Natural killer cell (primary cell): Measurements from ENCODE around the gene UNC93B1. TPM values are rescaled to one million over a fixed set of nuclear protein-coding genes. Genes with fewer than 3 reads are reported as not detected.
A peak's percentile ranks its signal among the peaks of the same experiment; 100 is the strongest.
"Not testable (repeated sequence)": the region's sequence is repeated elsewhere in the genome, so short reads cannot be mapped to it uniquely, and the experiment has no call there.

Source experiments
- ATAC-seq, 3 donors: fragments of 150-1000 bp in 2 of 3; fragments of 200-7000 bp in 1 of 3; cut with Tn5 transposase; 1 replicate in 1 of 3; 2 replicates in 2 of 3; pipeline ENCODE4 v1.10.0; 2021; ENCODE audit warnings: mild to moderate bottlenecking in 2 of 3, moderate library complexity in 2 of 3
- DNase-seq, 2 donors: peaks; one replicate each; pipeline versions ENCODE4 v3.0.0 to v3.0.0-alpha.2; 2013 to 2021; ENCODE audit warnings: mixed read lengths in 1 of 2
- H3K27ac ChIP-seq: one replicate; pipeline ENCODE4 v1.5.1; 2013; ENCODE audit warnings: mild to moderate bottlenecking, low read length
- H3K27me3 ChIP-seq: one replicate; pipeline ENCODE4 v1.6.1; 2013; ENCODE audit warnings: low read length; ENCODE audit not compliant: control insufficient read depth, insufficient read depth
- H3K36me3 ChIP-seq: one replicate; pipeline ENCODE4 v1.6.1; 2013; ENCODE audit warnings: low read length; ENCODE audit not compliant: control insufficient read depth, insufficient read depth
- H3K4me1 ChIP-seq: one replicate; pipeline ENCODE4 v1.6.1; 2013; ENCODE audit warnings: low read length; ENCODE audit not compliant: control insufficient read depth, insufficient read depth
- H3K4me3 ChIP-seq: one replicate; pipeline ENCODE4 v1.5.1; 2013; ENCODE audit warnings: low read length
- H3K9me3 ChIP-seq: one replicate; pipeline ENCODE4 v1.6.1; 2013; ENCODE audit warnings: low read length; ENCODE audit not compliant: control insufficient read depth, insufficient read depth
- H3K27ac Mint-ChIP-seq, 2 donors: one replicate each; pipeline ENCODE4 v1.8.0; 2022; ENCODE audit warnings: mild to moderate bottlenecking in 2 of 2, mixed read lengths in 2 of 2, moderate library complexity in 1 of 2
- H3K27me3 Mint-ChIP-seq, 2 donors: one replicate each; pipeline ENCODE4 v1.8.0; 2022; ENCODE audit warnings: low read depth in 2 of 2, mixed read lengths in 2 of 2
- H3K36me3 Mint-ChIP-seq: one replicate; pipeline ENCODE4 v1.8.0; 2022; ENCODE audit warnings: mixed read lengths
- H3K4me1 Mint-ChIP-seq, 2 donors: one replicate each; pipeline ENCODE4 v1.8.0; 2022; ENCODE audit warnings: mixed read lengths in 2 of 2
- H3K4me3 Mint-ChIP-seq: one replicate; pipeline ENCODE4 v1.8.0; 2022; ENCODE audit warnings: mild to moderate bottlenecking, moderate library complexity, mixed read lengths
- H3K9me3 Mint-ChIP-seq, 2 donors: one replicate each; pipeline ENCODE4 v1.8.0; 2022; ENCODE audit warnings: mixed read lengths in 2 of 2
- CTCF ChIP-seq: fragments of 200-600 bp; IDR thresholded peaks from one replicate; pipeline ENCODE4 v1.8.0; 2022; ENCODE audit warnings: antibody characterized with exemption
- WGBS: methylation state at CpG from one replicate; pipeline ENCODE4 v1.1.7; 2013; ENCODE audit warnings: missing lambda C conversion rate; ENCODE audit not compliant: insufficient coverage; 5-methylcytosine and 5-hydroxymethylcytosine counted together
- intact Hi-C: fragments of 100-400 bp; cut with micrococcal nuclease; formaldehyde crosslinking; loops from one replicate; pipeline ENCODE4 v1.14.2; 2022
- total RNA-seq, 4 donors: library from RNA; stranded (reverse); fragments of 120-200 nt in 1 of 4; gene quantifications; one replicate each; pipeline versions ENCODE4 v1.2.3 to v1.2.4, GENCODE V29; 2013 to 2022

Gene UNC93B1
- total RNA-seq, 3 donors from 2014 or later (not counting 1 experiment from before 2014, with no cell fraction given): 26.6 to 44.3 (median 39.7) TPM

GRCh38 chr11:67997475-67997921, 6.4 kb downstream of the UNC93B1 start:
- Histone ChIP-seq H3K4me1 (peaks cover 61% of the 10 kb centered on the region), H3K27ac (no peak overlapping the region), H3K36me3 (peaks cover 10% of the 10 kb centered on the region), H3K4me3 (no peak overlapping the region), H3K27me3 (no peaks in the 10 kb centered on the region), H3K9me3 (no peaks in the 10 kb centered on the region)
- peaks cover 24 to 35% of the 10 kb centered on the region in 2 donors for H3K4me1 Mint-ChIP-seq
- H3K4me3 Mint-ChIP-seq: no peak overlapping the region
- TF ChIP-seq CTCF: no peak
- H3K36me3 Mint-ChIP-seq: no peaks in the 10 kb centered on the region
- intact Hi-C loops: no loop called here
- no peaks in the 10 kb centered on the region for H3K27me3 Mint-ChIP-seq
- H3K9me3 Mint-ChIP-seq: no peaks in the 10 kb centered on the region
- WGBS: 81% methylated on average over 29 of the region's 29 CpGs
- peak; percentile 27 to 51 (median 39) for ATAC-seq
- no peak for DNase-seq
- H3K27ac Mint-ChIP-seq: peak overlapping the region in 1 of 2 donors; percentile 64

GRCh38 chr11:67996622-67997474, 7.0 kb downstream of the UNC93B1 start:
- H3K4me1 Mint-ChIP-seq: peaks cover 24 to 31% of the 10 kb centered on the region in 2 donors
- H3K36me3 Mint-ChIP-seq: no peaks in the 10 kb centered on the region
- H3K27me3 Mint-ChIP-seq: no peaks in the 10 kb centered on the region
- intact Hi-C loops: no loop called here
- Histone ChIP-seq H3K4me1 (peaks cover 54% of the 10 kb centered on the region), H3K27me3 (no peaks in the 10 kb centered on the region), H3K4me3 (no peak overlapping the region), H3K9me3 (no peaks in the 10 kb centered on the region), H3K27ac (no peak overlapping the region), H3K36me3 (peaks cover 10% of the 10 kb centered on the region)
- 84% methylated on average over 41 of the region's 41 CpGs for WGBS
- H3K27ac Mint-ChIP-seq: peak overlapping the region in 1 of 2 donors; percentile 64
- no peak overlapping the region for H3K4me3 Mint-ChIP-seq
- H3K9me3 Mint-ChIP-seq: no peaks in the 10 kb centered on the region
- peak; percentile 23 to 39 for DNase-seq
- ATAC-seq: peak; percentile 72 to 77 (median 77)
- no peak for TF ChIP-seq CTCF

- H3K27ac Mint-ChIP-seq: no peak overlapping the region
- Histone ChIP-seq H3K9me3 (no peaks in the 10 kb centered on the region), H3K4me1 (peaks cover 49% of the 10 kb centered on the region), H3K27me3 (no peaks in the 10 kb centered on the region), H3K4me3 (no peak overlapping the region), H3K27ac (no peak overlapping the region), H3K36me3 (peaks cover 10% of the 10 kb centered on the region)
- intact Hi-C loops: no loop called here
- no peaks in the 10 kb centered on the region for H3K9me3 Mint-ChIP-seq
- ATAC-seq (no peak), DNase-seq (no peak)
- TF ChIP-seq CTCF: no peak
- H3K36me3 Mint-ChIP-seq: no peaks in the 10 kb centered on the region
- WGBS: 90% methylated on average over 11 of the region's 13 CpGs
- H3K4me1 Mint-ChIP-seq: peaks cover 24 to 31% of the 10 kb centered on the region in 2 donors
- H3K4me3 Mint-ChIP-seq: no peak overlapping the region
- no peaks in the 10 kb centered on the region for H3K27me3 Mint-ChIP-seq
Measured at GRCh38 chr11:67996051-67996450, 7.8 kb downstream of the UNC93B1 start.

- H3K27ac ChIP-seq, H3K27ac Mint-ChIP-seq, H3K27me3 ChIP-seq, H3K27me3 Mint-ChIP-seq, DNase-seq, ATAC-seq, H3K4me3 Mint-ChIP-seq, H3K4me3 ChIP-seq, H3K9me3 Mint-ChIP-seq, H3K9me3 ChIP-seq, H3K36me3 ChIP-seq, intact Hi-C loops, H3K36me3 Mint-ChIP-seq: not testable (repeated sequence)
- 71% methylated on average over 11 of the region's 14 CpGs for WGBS
- H3K4me1 ChIP-seq: peaks cover 46% of the 10 kb centered on the region
- peaks cover 24 to 31% of the 10 kb centered on the region in 2 donors for H3K4me1 Mint-ChIP-seq
Measured at GRCh38 chr11:67995579-67995978, 8.3 kb downstream of the UNC93B1 start.

- H3K27me3 Mint-ChIP-seq, intact Hi-C loops, ATAC-seq, H3K27me3 ChIP-seq, H3K36me3 Mint-ChIP-seq, H3K9me3 ChIP-seq, H3K27ac ChIP-seq, H3K9me3 Mint-ChIP-seq, H3K4me3 ChIP-seq, H3K27ac Mint-ChIP-seq, H3K36me3 ChIP-seq, H3K4me3 Mint-ChIP-seq, DNase-seq: not testable (repeated sequence)
- WGBS: 98% methylated on average over 3 of the region's 3 CpGs
- H3K4me1 Mint-ChIP-seq: peaks cover 24 to 31% of the 10 kb centered on the region in 2 donors
- peaks cover 41% of the 10 kb centered on the region for H3K4me1 ChIP-seq
Measured at GRCh38 chr11:67995129-67995528, 8.8 kb downstream of the UNC93B1 start.

GRCh38 chr11:67994387-67994786, 9.5 kb downstream of the UNC93B1 start:
- H3K27me3 ChIP-seq, H3K27ac ChIP-seq, H3K27me3 Mint-ChIP-seq, DNase-seq, H3K27ac Mint-ChIP-seq, ATAC-seq, intact Hi-C loops, H3K9me3 ChIP-seq, H3K4me3 Mint-ChIP-seq, H3K9me3 Mint-ChIP-seq, H3K36me3 Mint-ChIP-seq, H3K4me3 ChIP-seq, H3K36me3 ChIP-seq: not testable (repeated sequence)
- 93% methylated on average over 5 of the region's 5 CpGs for WGBS
- peaks cover 24 to 31% of the 10 kb centered on the region in 2 donors for H3K4me1 Mint-ChIP-seq
- peaks cover 34% of the 10 kb centered on the region for H3K4me1 ChIP-seq
